Sigmoid colon (tissue), 7 donors: ENCODE data around the gene TIGD6. TPM values are rescaled to one million over a fixed set of nuclear protein-coding genes. Genes with fewer than 3 reads are reported as not detected.

Experiments used
- DNase-seq: peaks from one replicate; pipeline ENCODE4 v3.0.0-alpha.2; 2019
- H3K27ac ChIP-seq, 4 donors: fragments of 200-600 bp; sonication (generic); one replicate each; pipeline ENCODE4 v1.5.1; 2016 to 2019; ENCODE audit warnings: mild to moderate bottlenecking in 1 of 4
- H3K27me3 ChIP-seq, 3 donors: fragments of 200-600 bp; sonication (generic); one replicate each; pipeline ENCODE4 v1.5.1; 2019; ENCODE audit warnings: mild to moderate bottlenecking in 1 of 3
- H3K36me3 ChIP-seq, 4 donors: fragments of 200-600 bp; sonication (generic); one replicate each; pipeline ENCODE4 v1.5.1; 2016 to 2019
- H3K4me1 ChIP-seq, 4 donors: fragments of 200-600 bp; sonication (generic); one replicate each; pipeline ENCODE4 v1.5.1; 2017 to 2019
- H3K4me3 ChIP-seq, 4 donors: fragments of 200-600 bp; sonication (generic); one replicate each; pipeline ENCODE4 v1.5.1; 2017 to 2019; ENCODE audit warnings: mild to moderate bottlenecking in 2 of 4, moderate library complexity in 1 of 4
- H3K9me3 ChIP-seq, 4 donors: fragments of 200-600 bp in 3 of 4; sonication (generic) in 3 of 4; one replicate each; pipeline versions ENCODE4 v1.5.1 to v1.6.1; 2013 to 2019
- EP300 ChIP-seq, 4 donors: sonication (generic); formaldehyde crosslinking; IDR thresholded peaks; one replicate each; pipeline ENCODE4 v1.6.1; 2017; ENCODE audit warnings: antibody characterized with exemption in 4 of 4
- POLR2A ChIP-seq, 2 donors: fragments of 450-650 bp; IDR thresholded peaks; one replicate each; pipeline ENCODE4 v1.6.1; 2016; ENCODE audit warnings: antibody characterized with exemption in 2 of 2, mild to moderate bottlenecking in 2 of 2, moderate library complexity in 2 of 2
- POLR2AphosphoS5 ChIP-seq, 4 donors: sonication (generic); formaldehyde crosslinking; IDR thresholded peaks; one replicate each; pipeline ENCODE4 v1.6.1; 2017; ENCODE audit warnings: antibody characterized with exemption in 4 of 4
- WGBS, 2 donors: extraction: QIAGEN DNeasy Blood & Tissue Kit; methylation state at CpG; one replicate each; pipeline ENCODE4 v1.1.7; 2013; 5-methylcytosine and 5-hydroxymethylcytosine counted together
- intact Hi-C: fragments of 100-400 bp; cut with DNase I; formaldehyde crosslinking; loops from one replicate; pipeline ENCODE4 v1.15.1; 2023
- polyA plus RNA-seq, 3 donors: library from polyadenylated mRNA; stranded (reverse); fragments of 200-250 nt; gene quantifications; one replicate each; pipeline ENCODE4 v1.2.3, GENCODE V29; 2013
- total RNA-seq, 4 donors: library from RNA; depleted of rRNA; stranded (reverse); fragments of >200 nt; gene quantifications; one replicate each; pipeline ENCODE4 v1.1.0, GENCODE V29; 2016
- TF ChIP-seq, protein P1 (sequence below), 4 experiments: fragments of 450-650 bp in 3 of 4; fragments of 200-600 bp in 1 of 4; IDR thresholded peaks; one replicate each; pipeline ENCODE4 v1.5.1; 2016 to 2019; ENCODE audit warnings: antibody characterized with exemption in 4 of 4, mild to moderate bottlenecking in 3 of 4, moderate library complexity in 2 of 4
- donor health status: healthy with polysubstance abuse.
- donor health status: Bipolar disorder and iron deficiency.
- donor health status: healthy.

TIGD6 gene
- total and polyA plus RNA-seq, 7 donors = 0.60 to 11.4 (median 2.4) TPM

DNA sequence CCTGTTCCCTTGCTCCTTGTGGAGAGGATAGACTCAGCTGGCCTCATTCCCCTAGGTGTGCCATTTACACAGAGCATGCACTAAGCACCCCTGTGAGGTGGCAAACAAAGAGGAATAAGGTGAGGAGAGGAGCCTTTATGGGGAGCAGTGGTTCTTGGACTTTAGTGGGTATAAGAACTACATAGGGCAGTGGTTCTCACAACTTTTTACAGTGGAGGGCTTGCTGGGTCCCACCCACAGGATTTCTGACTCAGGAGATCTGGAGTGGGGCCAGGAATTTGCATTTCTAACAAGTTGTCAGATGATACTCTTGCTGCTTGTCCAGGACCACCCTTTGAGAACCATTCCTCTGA is 43.9 kb upstream of the TIGD6 start:
- Histone ChIP-seq H3K4me1 (peaks cover 0 to 6% (median 0%) of the 10 kb centered on the region in 4 donors), H3K27me3 (no peaks in the 10 kb centered on the region), H3K4me3 (no peak overlapping the region), H3K27ac (no peak overlapping the region), H3K9me3 (no peaks in the 10 kb centered on the region), H3K36me3 (peaks cover 45 to 99% (median 61%) of the 10 kb centered on the region in 4 donors)
- TF ChIP-seq POLR2A (IDR thresholded peaks at IDR 0.05) (no peak), EP300 (IDR thresholded peaks at IDR 0.05) (no peak), POLR2AphosphoS5 (IDR thresholded peaks at IDR 0.05) (no peak)
- TF ChIP-seq, protein P1, sequence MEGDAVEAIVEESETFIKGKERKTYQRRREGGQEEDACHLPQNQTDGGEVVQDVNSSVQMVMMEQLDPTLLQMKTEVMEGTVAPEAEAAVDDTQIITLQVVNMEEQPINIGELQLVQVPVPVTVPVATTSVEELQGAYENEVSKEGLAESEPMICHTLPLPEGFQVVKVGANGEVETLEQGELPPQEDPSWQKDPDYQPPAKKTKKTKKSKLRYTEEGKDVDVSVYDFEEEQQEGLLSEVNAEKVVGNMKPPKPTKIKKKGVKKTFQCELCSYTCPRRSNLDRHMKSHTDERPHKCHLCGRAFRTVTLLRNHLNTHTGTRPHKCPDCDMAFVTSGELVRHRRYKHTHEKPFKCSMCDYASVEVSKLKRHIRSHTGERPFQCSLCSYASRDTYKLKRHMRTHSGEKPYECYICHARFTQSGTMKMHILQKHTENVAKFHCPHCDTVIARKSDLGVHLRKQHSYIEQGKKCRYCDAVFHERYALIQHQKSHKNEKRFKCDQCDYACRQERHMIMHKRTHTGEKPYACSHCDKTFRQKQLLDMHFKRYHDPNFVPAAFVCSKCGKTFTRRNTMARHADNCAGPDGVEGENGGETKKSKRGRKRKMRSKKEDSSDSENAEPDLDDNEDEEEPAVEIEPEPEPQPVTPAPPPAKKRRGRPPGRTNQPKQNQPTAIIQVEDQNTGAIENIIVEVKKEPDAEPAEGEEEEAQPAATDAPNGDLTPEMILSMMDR (IDR thresholded peaks at IDR 0.05) = no peak
- intact Hi-C loops = no loop called here
- DNase-seq = no peak

GRCh38 chr5:150043657-150044328 is 43.3 kb upstream of the TIGD6 start:
- intact Hi-C loops = no loop called here
- no peak for DNase-seq
- H3K27me3 ChIP-seq = no peaks in the 10 kb centered on the region
- no peaks in the 10 kb centered on the region for H3K9me3 ChIP-seq
- no peak overlapping the region for H3K4me3 ChIP-seq
- H3K4me1 ChIP-seq = peaks cover 0 to 6% (median 0%) of the 10 kb centered on the region in 4 donors
- no peak overlapping the region for H3K27ac ChIP-seq
- TF ChIP-seq EP300 (IDR thresholded peaks at IDR 0.05) (no peak), POLR2AphosphoS5 (IDR thresholded peaks at IDR 0.05) (no peak), POLR2A (IDR thresholded peaks at IDR 0.05) (no peak)
- TF ChIP-seq, protein P1 (IDR thresholded peaks at IDR 0.05) = no peak
- peaks cover 40 to 97% (median 56%) of the 10 kb centered on the region in 4 donors for H3K36me3 ChIP-seq
- 27 to 46% methylated on average over 4 of the region's 4 CpGs for WGBS, 2 donors

DNA sequence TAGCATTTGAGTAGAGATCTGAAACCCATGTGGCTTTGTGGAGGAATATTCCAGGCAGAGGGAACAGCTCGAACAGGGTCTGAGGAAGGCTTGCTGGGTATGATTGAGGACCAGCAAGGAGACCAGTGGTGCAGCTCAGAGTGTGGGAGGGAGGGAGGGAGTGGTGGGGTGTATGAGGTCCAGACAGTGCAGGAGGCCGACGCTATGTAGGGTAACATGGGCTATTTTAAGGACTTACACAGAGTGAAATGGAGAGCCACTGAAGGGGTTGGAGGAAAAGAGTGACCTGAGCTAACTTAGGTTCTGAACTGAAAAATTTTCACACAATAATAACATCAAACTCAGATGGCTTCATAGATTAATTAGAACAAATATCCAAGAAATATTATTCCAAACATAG is 42.0 kb upstream of the TIGD6 start:
- Histone ChIP-seq H3K4me1 (peaks cover 0 to 6% (median 0%) of the 10 kb centered on the region in 4 donors), H3K4me3 (no peak overlapping the region), H3K9me3 (no peaks in the 10 kb centered on the region), H3K27ac (no peak overlapping the region), H3K36me3 (peaks cover 32 to 97% (median 53%) of the 10 kb centered on the region in 4 donors), H3K27me3 (no peaks in the 10 kb centered on the region)
- intact Hi-C loops = no loop called here
- WGBS, 2 donors = 94% methylated on average over 3 of the region's 3 CpGs
- TF ChIP-seq EP300 (IDR thresholded peaks at IDR 0.05) (no peak), POLR2AphosphoS5 (IDR thresholded peaks at IDR 0.05) (no peak), POLR2A (IDR thresholded peaks at IDR 0.05) (no peak)
- TF ChIP-seq, protein P1 (IDR thresholded peaks at IDR 0.05) = no peak
- DNase-seq = no peak

DNA sequence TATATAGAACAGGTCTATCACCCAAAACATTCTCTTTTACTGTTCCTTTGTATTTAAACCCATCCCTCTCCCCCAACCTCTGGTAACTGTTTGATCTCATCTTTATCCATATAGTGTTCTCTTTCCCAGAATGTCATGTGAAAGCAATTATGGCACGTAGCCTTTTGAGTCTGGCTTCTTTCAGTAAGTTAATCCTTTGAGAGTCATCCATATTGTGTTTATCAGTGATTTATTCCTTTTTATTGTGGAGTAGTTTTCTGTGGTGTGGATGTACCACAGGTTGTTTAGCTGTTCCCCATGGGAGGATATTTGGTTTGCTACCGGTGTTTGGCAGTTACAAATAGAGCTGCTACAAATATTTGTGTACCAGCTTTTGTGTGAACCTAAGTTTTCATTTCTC is 38.1 kb upstream of the TIGD6 start:
- TF ChIP-seq, protein P1 (IDR thresholded peaks at IDR 0.05) = no peak
- TF ChIP-seq EP300 (IDR thresholded peaks at IDR 0.05) (no peak), POLR2AphosphoS5 (IDR thresholded peaks at IDR 0.05) (no peak), POLR2A (IDR thresholded peaks at IDR 0.05) (no peak)

GRCh38 chr5:150036513-150036912 is 36.1 kb upstream of the TIGD6 start:
- TF ChIP-seq POLR2AphosphoS5 (IDR thresholded peaks at IDR 0.05) (peak in 1 of 4 donors; percentile 11), EP300 (IDR thresholded peaks at IDR 0.05) (no peak)
- TF ChIP-seq, protein P1 (IDR thresholded peaks at IDR 0.05) = no peak
- no peak for DNase-seq
- H3K27me3 ChIP-seq = no peaks in the 10 kb centered on the region
- no peaks in the 10 kb centered on the region for H3K4me1 ChIP-seq
- H3K27ac ChIP-seq = no peak overlapping the region
- WGBS, 2 donors = 90 to 96% methylated on average over 9 of the region's 9 CpGs
- intact Hi-C loops = no loop called here
- H3K9me3 ChIP-seq = no peaks in the 10 kb centered on the region
- peaks cover 38 to 97% (median 64%) of the 10 kb centered on the region in 4 donors for H3K36me3 ChIP-seq
- H3K4me3 ChIP-seq = no peak overlapping the region

More for the DNA sequence above, 38.1 kb upstream of the TIGD6 start:
- Histone ChIP-seq H3K4me1 (no peaks in the 10 kb centered on the region), H3K36me3 (peaks cover 28 to 97% (median 64%) of the 10 kb centered on the region in 4 donors), H3K4me3 (no peak overlapping the region), H3K27me3 (no peaks in the 10 kb centered on the region), H3K9me3 (no peaks in the 10 kb centered on the region), H3K27ac (no peak overlapping the region)
- 80 to 81% methylated on average over 2 of the region's 2 CpGs for WGBS, 2 donors
- intact Hi-C loops = no loop called here
- DNase-seq = no peak
